Measurements from ENCODE around the gene SEC14L3. TPM values are rescaled to one million over a fixed set of nuclear protein-coding genes. Genes with fewer than 3 reads are reported as not detected.

Gene SEC14L3
- total and polyA plus RNA-seq, 8 donors: 0.05 TPM; not detected in 7

DNA sequence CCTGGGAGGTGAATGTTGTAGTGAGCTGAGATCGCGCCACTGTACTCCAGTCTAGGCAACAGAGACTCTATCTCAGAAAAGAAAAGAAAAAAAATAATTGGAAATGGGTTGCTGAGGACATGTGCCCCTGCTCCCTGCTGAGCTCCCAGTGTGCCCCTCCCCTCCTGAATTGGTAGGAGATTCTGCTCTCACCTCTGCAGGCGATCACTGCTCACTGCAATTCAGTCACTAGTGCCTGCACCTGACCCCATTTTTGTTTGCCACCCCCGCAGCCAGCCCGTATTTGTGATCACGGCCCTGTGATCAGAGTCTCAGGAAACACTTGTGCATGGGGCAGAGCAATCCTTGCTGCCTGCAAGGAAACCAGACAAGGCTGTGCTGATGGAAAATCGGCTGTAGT lies 16.3 kb upstream of the SEC14L3 start:
- Histone ChIP-seq H3K4me1 (no peaks in the 10 kb centered on the region), H3K9me3 (no peaks in the 10 kb centered on the region), H3K4me3 (no peak overlapping the region), H3K27ac (no peak overlapping the region), H3K27me3 (no peaks in the 10 kb centered on the region), H3K36me3 (no peaks in the 10 kb centered on the region)
- intact Hi-C loops (cut with DNase I): no loop called here
- TF ChIP-seq, protein P1, sequence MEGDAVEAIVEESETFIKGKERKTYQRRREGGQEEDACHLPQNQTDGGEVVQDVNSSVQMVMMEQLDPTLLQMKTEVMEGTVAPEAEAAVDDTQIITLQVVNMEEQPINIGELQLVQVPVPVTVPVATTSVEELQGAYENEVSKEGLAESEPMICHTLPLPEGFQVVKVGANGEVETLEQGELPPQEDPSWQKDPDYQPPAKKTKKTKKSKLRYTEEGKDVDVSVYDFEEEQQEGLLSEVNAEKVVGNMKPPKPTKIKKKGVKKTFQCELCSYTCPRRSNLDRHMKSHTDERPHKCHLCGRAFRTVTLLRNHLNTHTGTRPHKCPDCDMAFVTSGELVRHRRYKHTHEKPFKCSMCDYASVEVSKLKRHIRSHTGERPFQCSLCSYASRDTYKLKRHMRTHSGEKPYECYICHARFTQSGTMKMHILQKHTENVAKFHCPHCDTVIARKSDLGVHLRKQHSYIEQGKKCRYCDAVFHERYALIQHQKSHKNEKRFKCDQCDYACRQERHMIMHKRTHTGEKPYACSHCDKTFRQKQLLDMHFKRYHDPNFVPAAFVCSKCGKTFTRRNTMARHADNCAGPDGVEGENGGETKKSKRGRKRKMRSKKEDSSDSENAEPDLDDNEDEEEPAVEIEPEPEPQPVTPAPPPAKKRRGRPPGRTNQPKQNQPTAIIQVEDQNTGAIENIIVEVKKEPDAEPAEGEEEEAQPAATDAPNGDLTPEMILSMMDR (IDR thresholded peaks at IDR 0.05): no peak
- DNase-seq (no peak), FAIRE-seq (no peak), ATAC-seq (no peak)
- WGBS, 2 donors: 89 to 90% methylated on average over 7 of the region's 7 CpGs

DNA sequence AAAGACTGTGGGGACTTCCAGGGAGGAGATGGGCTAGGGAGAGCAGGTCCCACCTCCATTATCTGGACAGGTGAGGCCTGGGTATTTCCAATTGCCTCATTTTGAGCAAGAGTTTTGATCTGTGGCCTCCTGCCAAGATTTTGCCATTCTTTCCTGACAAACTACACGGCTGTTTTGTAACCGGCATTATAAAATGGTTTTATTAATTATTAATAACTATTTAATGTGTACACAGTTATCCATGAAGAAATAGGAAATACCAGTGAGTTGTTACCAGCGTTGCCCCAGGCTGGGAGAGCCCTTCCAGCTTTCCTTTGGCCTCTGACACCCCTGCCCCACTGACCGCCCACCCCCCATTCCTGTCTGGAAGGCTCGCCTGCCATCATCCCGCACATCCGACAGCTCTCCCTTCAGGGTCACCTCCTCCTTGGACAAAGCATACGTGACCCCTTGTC lies 14.9 kb upstream of the SEC14L3 start:
- FAIRE-seq (no peak), ATAC-seq (peak; percentile 44 to 78 (median 58)), DNase-seq (peak in 4 of 6 donors; percentile 33 to 77 (median 59))
- H3K27me3 ChIP-seq: no peaks in the 10 kb centered on the region
- TF ChIP-seq, protein P1 (IDR thresholded peaks at IDR 0.05): no peak
- no peaks in the 10 kb centered on the region for H3K9me3 ChIP-seq
- no peaks in the 10 kb centered on the region for H3K4me1 ChIP-seq
- WGBS, 2 donors: 40 to 41% methylated on average over 8 of the region's 8 CpGs
- H3K36me3 ChIP-seq: no peaks in the 10 kb centered on the region
- H3K27ac ChIP-seq: peak overlapping the region in 3 of 4 donors; percentile 12 to 41 (median 22)
- intact Hi-C loops (cut with DNase I): no loop called here
- H3K4me3 ChIP-seq: no peak overlapping the region

DNA sequence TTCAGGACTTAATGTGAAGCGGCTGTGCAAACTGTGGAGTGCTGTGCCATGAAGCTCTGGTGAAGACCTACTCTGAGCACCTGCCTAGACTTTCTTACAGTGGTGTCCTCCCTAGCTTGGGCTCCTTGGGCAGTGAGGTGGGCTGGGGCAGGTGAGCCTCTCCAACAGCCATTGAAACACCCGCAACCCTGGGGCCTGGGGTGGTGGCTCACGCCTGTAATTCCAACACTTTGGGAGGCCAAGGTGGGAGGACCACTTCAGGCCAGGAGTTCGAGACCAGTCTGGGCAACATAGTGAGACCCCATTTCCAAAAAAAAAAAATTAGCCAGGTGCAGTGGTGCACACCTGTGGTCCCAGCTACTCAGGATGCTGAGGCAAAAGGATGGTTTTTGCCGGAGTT lies 14.3 kb upstream of the SEC14L3 start:
- no peak overlapping the region for H3K4me3 ChIP-seq
- intact Hi-C loops (cut with DNase I): no loop called here
- FAIRE-seq (no peak), ATAC-seq (no peak), DNase-seq (no peak)
- TF ChIP-seq, protein P1 (IDR thresholded peaks at IDR 0.05): no peak
- peak overlapping the region in 1 of 4 donors; percentile 12 for H3K27ac ChIP-seq
- H3K27me3 ChIP-seq: no peaks in the 10 kb centered on the region
- H3K9me3 ChIP-seq: no peaks in the 10 kb centered on the region
- 84 to 85% methylated on average over 5 of the region's 5 CpGs for WGBS, 2 donors
- H3K36me3 ChIP-seq: no peaks in the 10 kb centered on the region
- H3K4me1 ChIP-seq: no peaks in the 10 kb centered on the region

DNA sequence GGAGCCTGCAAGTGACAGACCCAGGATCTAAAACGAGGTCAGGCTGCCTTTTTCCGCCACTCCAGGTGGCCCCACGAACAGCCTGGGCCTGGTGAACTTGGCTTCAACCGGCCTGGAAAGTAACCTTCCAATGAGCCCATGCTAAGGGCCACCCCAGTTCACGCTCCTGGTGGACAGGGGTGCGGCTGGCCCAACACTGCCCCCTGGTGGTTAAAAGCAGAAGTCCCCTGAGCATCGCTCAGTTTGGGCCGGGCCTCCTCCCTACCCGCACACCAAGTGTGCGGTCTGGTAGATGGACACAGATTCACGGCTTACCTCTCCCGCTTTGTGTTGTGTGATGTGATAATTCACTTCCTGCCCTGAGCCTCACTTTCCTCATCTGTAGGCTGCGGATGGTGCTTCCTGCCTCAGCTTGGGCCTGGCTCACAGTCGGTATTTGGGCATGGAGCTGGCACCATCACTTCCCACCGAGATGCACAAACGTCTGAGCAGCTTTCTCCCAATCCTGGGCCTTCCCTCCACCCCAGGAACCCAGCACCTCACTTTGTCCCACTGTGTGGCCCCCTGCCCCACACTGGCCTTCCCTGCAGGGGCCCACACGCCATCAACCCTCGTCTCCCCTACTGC lies 13.7 kb upstream of the SEC14L3 start:
- TF ChIP-seq, protein P1 (IDR thresholded peaks at IDR 0.05): peak; percentile 91 to 97 (median 96)
- DNase-seq: peak; percentile 31 to 82 (median 64)
- Histone ChIP-seq H3K4me3 (no peak overlapping the region), H3K27ac (no peak overlapping the region), H3K4me1 (no peaks in the 10 kb centered on the region), H3K27me3 (no peaks in the 10 kb centered on the region), H3K9me3 (no peaks in the 10 kb centered on the region), H3K36me3 (no peaks in the 10 kb centered on the region)
- FAIRE-seq: no peak
- ATAC-seq: peak; percentile 66 to 91 (median 89)
- intact Hi-C loops (cut with DNase I): no loop called here
- WGBS, 2 donors: 48 to 51% methylated on average over 18 of the region's 18 CpGs

DNA sequence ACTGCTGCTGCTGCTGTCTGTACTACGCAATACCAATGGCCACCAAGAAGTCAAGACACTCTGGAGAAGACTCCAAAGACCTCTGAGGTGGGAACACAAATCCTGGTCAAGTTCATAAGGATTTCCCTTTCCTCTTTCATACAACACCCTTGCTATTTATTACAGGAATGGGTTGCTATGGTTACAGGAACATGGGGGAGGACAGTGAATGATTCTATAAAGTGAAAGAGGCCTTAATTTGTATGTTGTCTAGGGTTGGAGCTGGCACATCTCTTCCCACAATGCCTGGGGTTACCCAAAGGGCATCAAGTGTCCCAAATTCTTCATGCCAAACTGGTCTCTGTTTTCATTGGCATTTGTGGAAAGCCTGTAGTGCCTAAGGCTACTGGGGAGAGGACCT lies 11.4 kb upstream of the SEC14L3 start:
- no peaks in the 10 kb centered on the region for H3K4me1 ChIP-seq
- TF ChIP-seq, protein P1 (IDR thresholded peaks at IDR 0.05): no peak
- ATAC-seq: no peak
- H3K27me3 ChIP-seq: no peaks in the 10 kb centered on the region
- no peaks in the 10 kb centered on the region for H3K9me3 ChIP-seq
- no peak for FAIRE-seq
- H3K27ac ChIP-seq: no peak overlapping the region
- H3K4me3 ChIP-seq: no peak overlapping the region
- H3K36me3 ChIP-seq: no peaks in the 10 kb centered on the region
- DNase-seq: no peak
- WGBS, 2 donors: 96 to 100% methylated on average over 1 of the region's 1 CpG
- intact Hi-C loops (cut with DNase I): no loop called here

All from pancreas (tissue), 10 donors.